GM21825 (cell line): ENCODE results near the gene ZNF33A.
"Not testable (repeated sequence)": the region's sequence is repeated elsewhere in the genome, so short reads cannot be mapped to it uniquely, and the experiment has no call there.

Experiments used
- ATAC-seq: cut with Tn5 transposase; IDR thresholded peaks from one replicate; pipeline ENCODE4 v1.9.1; 2021; ENCODE audit warnings: mild to moderate bottlenecking, moderate library complexity; ENCODE audit not compliant: unreplicated experiment

The ZNF33A gene

GRCh38 chr10:38043516-38043915 lies 33.0 kb downstream of the ZNF33A start:
- ATAC-seq: no peak

GRCh38 chr10:38045129-38045528 lies 34.7 kb downstream of the ZNF33A start:
- ATAC-seq: no peak

GRCh38 chr10:38047666-38048065 lies 37.2 kb downstream of the ZNF33A start:
- ATAC-seq: no peak

GRCh38 chr10:38050212-38050611 lies 39.7 kb downstream of the ZNF33A start:
- no peak for ATAC-seq

- ATAC-seq: no peak
Observed at GRCh38 chr10:38054361-38054797, 43.9 kb downstream of the ZNF33A start.

- not testable (repeated sequence) for ATAC-seq
Observed at GRCh38 chr10:38055274-38055894, 44.9 kb downstream of the ZNF33A start.

GRCh38 chr10:38069663-38070062 lies 59.2 kb downstream of the ZNF33A start:
- ATAC-seq: not testable (repeated sequence)

GRCh38 chr10:38070501-38070900 lies 60.0 kb downstream of the ZNF33A start:
- ATAC-seq: no peak

- ATAC-seq: no peak
Observed at GRCh38 chr10:38072552-38072951, 62.1 kb downstream of the ZNF33A start.

- ATAC-seq: no peak
Observed at GRCh38 chr10:38076687-38077086, 66.2 kb downstream of the ZNF33A start.

GRCh38 chr10:38093318-38093717 lies 82.8 kb downstream of the ZNF33A start:
- ATAC-seq: not testable (repeated sequence)

- peak; percentile 23 for ATAC-seq
Observed at GRCh38 chr10:38093816-38094157, 83.3 kb downstream of the ZNF33A start.

- ATAC-seq: peak; percentile 98
Observed at GRCh38 chr10:38094158-38094926, 83.9 kb downstream of the ZNF33A start, which contains the start of gene ZNF37A. Gene ZNF37A (plus strand): TSS chr10:38094337. CDS start chr10:38096618, 2,281 bp downstream.

- no peak for ATAC-seq
Observed at GRCh38 chr10:38094927-38095574, 84.6 kb downstream of the ZNF33A start.

- ATAC-seq: no peak
Observed at GRCh38 chr10:38102880-38103279, 92.4 kb downstream of the ZNF33A start.

- no peak for ATAC-seq
Observed at GRCh38 chr10:38103756-38104155, 93.3 kb downstream of the ZNF33A start.

- no peak for ATAC-seq
Observed at GRCh38 chr10:38112159-38112558, 101.7 kb downstream of the ZNF33A start.
